ENCODE results near the gene LSM7. TPM values are rescaled to one million over a fixed set of nuclear protein-coding genes. Genes with fewer than 3 reads are reported as not detected.

The LSM7 gene
- total and polyA plus RNA-seq, 8 donors = 59.3 to 104 (median 96.0) TPM

GRCh38 chr19:2280633-2281264 lies 47.6 kb downstream of the LSM7 start:
- Histone ChIP-seq H3K4me3 (peak overlapping the region in 1 of 2 donors; percentile 25), H3K4me1 (peaks cover 3 to 54% of the 10 kb centered on the region in 2 donors), H3K36me3 (peaks cover 0 to 27% of the 10 kb centered on the region in 2 donors), H3K27ac (peak overlapping the region in 1 of 2 donors; percentile 28), H3K27me3 (peaks cover 0 to 8% of the 10 kb centered on the region in 2 donors), H3K9me3 (no peaks in the 10 kb centered on the region)
- DNase-seq (no peak), ATAC-seq (no peak)
- intact Hi-C loops (cut with DNase I) = no loop called here
- TF ChIP-seq CTCF (IDR thresholded peaks at IDR 0.05) = no peak

- Histone ChIP-seq H3K36me3 (peaks cover 0 to 37% of the 10 kb centered on the region in 2 donors), H3K4me1 (peaks cover 17 to 60% of the 10 kb centered on the region in 2 donors), H3K27me3 (peaks cover 0 to 8% of the 10 kb centered on the region in 2 donors), H3K27ac (no peak overlapping the region), H3K9me3 (no peaks in the 10 kb centered on the region), H3K4me3 (no peak overlapping the region)
- intact Hi-C loops (cut with DNase I) = loop anchor here in 1 of 2 donors (10.0 kb wide), 1 partner anchor 106 kb away; no protein-coding TSS in a partner anchor
- no peak for ATAC-seq
- DNase-seq = no peak
- TF ChIP-seq CTCF (IDR thresholded peaks at IDR 0.05) = no peak
These were observed 49.8 kb downstream of the LSM7 start for GRCh38 chr19:2278459-2279158.

GRCh38 chr19:2277138-2277537 lies 51.2 kb downstream of the LSM7 start:
- Histone ChIP-seq H3K27me3 (peaks cover 0 to 3% of the 10 kb centered on the region in 2 donors), H3K4me1 (peaks cover 27 to 61% of the 10 kb centered on the region in 2 donors), H3K27ac (no peak overlapping the region), H3K36me3 (peaks cover 0 to 52% of the 10 kb centered on the region in 2 donors), H3K4me3 (no peak overlapping the region), H3K9me3 (no peaks in the 10 kb centered on the region)
- no peak for TF ChIP-seq CTCF (IDR thresholded peaks at IDR 0.05)
- ATAC-seq (no peak), DNase-seq (no peak)
- intact Hi-C loops (cut with DNase I) = loop anchor here in 1 of 2 donors (10.0 kb wide), 1 partner anchor 108 kb away; no protein-coding TSS in a partner anchor

- no peak for TF ChIP-seq CTCF (IDR thresholded peaks at IDR 0.05)
- Histone ChIP-seq H3K27me3 (no peaks in the 10 kb centered on the region), H3K4me1 (peaks cover 32 to 67% of the 10 kb centered on the region in 2 donors), H3K27ac (peak overlapping the region in 1 of 2 donors; percentile 53), H3K4me3 (no peak overlapping the region), H3K9me3 (no peaks in the 10 kb centered on the region), H3K36me3 (peaks cover 0 to 58% of the 10 kb centered on the region in 2 donors)
- no peak for DNase-seq
- intact Hi-C loops (cut with DNase I) = loop anchor here in 1 of 2 donors (10.0 kb wide), 1 partner anchor 108 kb away; no protein-coding TSS in a partner anchor
- ATAC-seq = no peak
These were observed 51.9 kb downstream of the LSM7 start for GRCh38 chr19:2276429-2276986.

Measured in left lung (tissue), 10 donors.